DMS114 treated with DMSO at 0.1 percent for 48 hours (cell line): ENCODE data around the gene STK24.

Experiments
- DNase-seq: peaks from one replicate; lab custom pipeline; 2025; ENCODE audit not compliant: unreplicated experiment; lab: John Stamatoyannopoulos, UW

The STK24 gene

GRCh38 chr13:98535501-98536354 lies 41.2 kb downstream of the STK24 start:
- no peak for DNase-seq

DNA sequence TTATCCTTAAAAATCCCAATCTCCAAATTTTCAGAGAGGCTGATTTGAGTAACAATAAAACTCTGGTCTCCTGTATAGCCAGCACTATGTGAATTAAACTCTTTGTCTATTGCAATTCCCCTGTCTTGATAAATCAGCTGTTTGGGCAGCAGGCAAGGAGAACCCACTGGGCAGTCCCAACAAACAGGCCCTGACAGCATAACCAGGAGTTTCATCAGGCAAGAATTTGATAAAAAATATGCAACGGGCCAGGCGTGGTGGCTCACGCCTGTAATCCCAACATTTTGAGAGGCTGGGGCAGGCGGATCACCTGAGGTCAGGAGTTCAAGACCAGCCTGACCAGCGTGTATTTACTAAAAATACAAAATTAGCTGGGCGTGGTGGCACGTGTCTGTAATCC lies 42.1 kb downstream of the STK24 start:
- no peak for DNase-seq

GRCh38 chr13:98533912-98534311 lies 43.0 kb downstream of the STK24 start:
- DNase-seq, result no peak

DNA sequence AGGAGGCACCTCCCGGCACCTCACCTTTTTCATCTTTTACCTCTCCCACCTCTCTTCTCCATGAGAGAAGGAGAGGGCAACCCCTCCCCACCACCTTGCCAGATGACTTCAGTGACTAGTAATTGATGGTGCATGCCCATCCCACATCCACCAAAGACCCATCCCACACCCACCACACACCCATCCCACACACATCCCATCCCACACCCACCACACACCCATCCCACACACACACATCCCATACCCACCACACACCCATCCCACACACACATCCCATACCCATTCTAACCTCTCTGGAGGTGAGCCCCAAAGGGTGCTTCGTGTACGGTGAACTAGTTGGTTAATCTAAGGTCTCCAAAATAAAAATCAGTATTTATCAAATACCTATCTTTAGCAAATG lies 44.7 kb downstream of the STK24 start:
- DNase-seq, result no peak

- no peak for DNase-seq
Observed at GRCh38 chr13:98530217-98530616, 46.7 kb downstream of the STK24 start.

GRCh38 chr13:98529171-98529570 lies 47.7 kb downstream of the STK24 start:
- DNase-seq, result no peak

DNA sequence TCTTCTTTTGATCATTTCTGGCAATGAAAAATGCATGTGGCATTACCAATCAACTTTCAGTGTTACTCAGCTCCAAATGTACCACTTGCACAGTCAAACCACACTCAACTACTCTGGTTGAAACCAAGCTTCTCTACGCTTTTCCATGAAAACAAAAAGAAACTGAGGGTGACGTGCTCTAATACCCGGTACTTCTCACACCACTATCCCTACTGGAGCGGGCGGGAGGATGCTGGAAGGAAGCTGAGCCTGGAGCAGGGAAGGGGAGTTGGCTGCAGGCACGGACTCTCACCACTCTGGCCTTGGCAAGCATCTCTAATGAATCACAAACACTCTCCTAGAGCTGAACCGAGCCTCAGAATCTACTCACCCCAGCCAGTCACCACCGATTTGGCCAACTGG lies 48.2 kb downstream of the STK24 start:
- DNase-seq, result no peak

GRCh38 chr13:98527526-98527925 lies 49.4 kb downstream of the STK24 start:
- DNase-seq, result no peak

GRCh38 chr13:98526182-98526512 lies 50.8 kb downstream of the STK24 start:
- DNase-seq, result no peak

GRCh38 chr13:98525456-98526181 lies 51.3 kb downstream of the STK24 start:
- DNase-seq, result no peak

- no peak for DNase-seq
Observed at GRCh38 chr13:98524793-98525192, 52.1 kb downstream of the STK24 start.

DNA sequence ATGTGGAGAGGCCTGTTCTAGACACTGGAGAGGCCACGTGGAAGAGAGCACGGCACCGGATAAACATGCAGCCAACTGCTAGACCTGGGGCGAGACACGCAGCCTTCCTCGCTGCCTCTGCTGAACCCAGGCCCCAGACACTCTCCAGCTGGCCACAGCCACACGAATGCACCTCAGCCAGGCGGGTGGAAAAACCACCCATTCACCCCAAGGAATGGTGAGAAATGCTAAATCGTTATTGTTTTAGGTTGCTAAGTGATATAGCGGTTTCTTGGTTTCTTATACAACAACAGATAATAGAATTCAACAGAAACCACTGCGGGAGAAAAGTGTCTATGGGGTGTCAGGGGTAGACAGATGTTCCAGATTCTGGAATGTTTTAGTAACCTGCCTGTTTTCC lies 52.5 kb downstream of the STK24 start:
- DNase-seq, result no peak

GRCh38 chr13:98523455-98524102 lies 53.3 kb downstream of the STK24 start:
- DNase-seq, result no peak

- DNase-seq, result no peak
Observed at GRCh38 chr13:98522371-98522770, 54.5 kb downstream of the STK24 start.

DNA sequence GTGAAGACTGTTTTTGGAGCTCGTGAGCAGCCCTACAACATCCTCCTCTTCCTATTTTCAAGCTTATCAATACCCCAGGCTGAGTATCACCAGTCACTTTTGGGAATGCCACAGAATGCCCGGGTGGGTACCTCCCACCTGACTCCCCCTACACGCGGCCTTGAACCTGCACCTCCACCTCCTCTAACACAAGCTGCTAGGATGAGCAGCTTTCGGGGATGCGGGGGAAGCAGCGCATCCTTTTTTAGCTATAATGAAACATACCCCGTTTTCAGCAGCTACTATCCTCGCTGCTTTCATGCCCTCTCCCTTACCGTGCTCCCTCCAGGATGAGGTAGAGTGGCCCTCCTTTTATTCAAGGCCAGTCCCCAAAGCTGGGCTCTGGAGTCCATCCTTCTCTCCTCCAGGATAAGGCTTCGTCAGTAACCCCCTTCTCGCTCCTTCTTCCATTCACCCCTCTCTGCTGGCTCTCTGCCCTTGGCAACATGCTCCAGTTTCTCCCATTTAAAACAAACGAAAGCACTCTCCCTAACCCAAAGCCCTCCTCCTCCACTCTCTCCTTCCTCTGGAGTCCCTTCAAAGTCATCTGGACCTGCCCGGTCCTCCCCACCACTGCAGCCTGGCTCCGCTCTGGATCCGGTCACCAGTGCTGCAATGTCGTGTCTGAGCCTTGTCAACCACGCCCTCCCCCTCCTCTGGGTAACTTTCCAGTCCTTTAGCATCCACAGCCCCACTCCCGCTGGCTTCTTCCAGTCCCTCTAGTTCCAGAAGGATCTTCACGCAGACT lies 55.3 kb downstream of the STK24 start:
- no peak for DNase-seq

DNA sequence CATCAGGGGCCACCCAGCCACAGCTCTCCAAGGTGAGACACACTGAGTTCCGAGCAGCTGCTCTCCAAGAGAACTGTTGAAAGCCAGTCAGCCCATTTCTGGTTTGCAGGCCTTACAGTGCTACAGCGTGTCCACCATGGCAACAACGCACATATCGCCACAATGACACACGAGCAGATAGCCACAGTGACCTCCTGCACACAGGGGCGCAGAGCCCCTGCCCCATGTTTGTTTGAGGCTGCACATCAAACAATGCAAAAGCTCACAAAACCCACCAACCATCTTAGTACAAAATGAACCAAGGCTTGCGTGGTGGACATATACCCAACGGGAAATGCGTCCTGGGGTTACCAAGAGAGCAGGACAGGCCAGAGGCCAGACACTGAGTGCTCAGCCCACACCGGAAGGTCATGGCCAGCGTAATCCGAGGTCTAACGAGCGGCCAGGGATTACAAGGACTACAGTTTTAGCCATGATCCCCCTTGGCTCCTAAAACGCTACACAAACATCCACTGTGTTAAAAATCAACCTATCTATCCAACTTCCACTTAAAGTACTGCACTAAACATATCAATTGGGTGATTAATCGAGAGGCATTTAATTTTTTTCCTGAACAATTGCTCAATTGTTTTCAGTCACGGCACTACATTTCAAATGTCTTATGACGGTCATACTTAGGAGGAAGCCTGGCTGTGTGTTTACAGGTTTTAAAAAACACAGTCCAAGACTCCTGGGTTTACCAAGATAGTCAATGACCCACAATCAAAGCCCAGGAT lies 56.0 kb downstream of the STK24 start:
- DNase-seq, result no peak

DNA sequence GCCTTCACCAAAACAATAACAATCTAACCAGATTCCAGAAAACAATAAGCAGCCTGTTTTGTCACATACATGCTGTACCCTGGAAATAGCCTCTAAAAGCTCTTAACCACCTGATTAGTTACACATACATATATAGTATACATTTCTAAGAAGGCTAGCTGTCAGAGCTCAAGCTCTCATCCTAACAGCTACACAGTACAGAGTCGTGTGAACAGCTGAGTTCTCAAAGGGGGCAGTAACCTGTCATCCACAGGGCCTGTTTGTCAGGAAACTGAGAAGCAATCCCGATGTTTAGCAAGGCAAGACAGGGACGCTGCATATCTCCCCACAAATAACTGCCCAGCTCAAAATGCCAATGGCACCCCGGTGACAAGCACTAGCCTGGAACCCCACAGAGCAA lies 56.9 kb downstream of the STK24 start:
- DNase-seq, result no peak

- no peak for DNase-seq
Observed at GRCh38 chr13:98517576-98518310, 59.2 kb downstream of the STK24 start.

DNA sequence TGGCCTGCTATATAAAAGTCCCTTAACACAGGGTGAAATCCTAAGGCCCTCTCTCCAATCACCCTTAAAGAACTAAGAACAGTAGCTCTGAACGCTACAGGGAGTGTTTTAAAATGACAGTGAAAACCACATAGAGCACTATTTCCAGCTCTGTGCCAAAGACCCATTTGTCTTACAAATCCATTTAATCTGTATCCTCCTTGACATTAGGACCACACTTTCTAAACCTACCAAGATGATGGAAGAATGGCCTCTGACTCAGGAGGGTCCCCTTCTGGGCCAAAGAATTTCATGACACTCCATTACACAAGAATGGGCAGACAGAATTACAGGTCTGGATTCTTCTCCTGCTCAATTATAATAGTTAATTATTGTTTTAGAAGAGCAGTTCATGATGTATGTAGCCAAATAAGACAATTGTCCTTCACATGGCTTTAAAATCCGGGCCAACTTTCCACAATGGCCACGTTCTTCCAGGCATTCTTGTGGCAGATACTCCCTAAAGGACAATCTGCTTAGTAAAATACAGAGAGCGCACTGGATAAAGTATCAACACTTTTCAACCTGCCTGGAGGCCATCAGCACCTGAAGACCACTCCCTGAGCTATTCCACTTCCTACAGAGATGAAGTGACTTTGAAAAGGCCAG lies 61.0 kb downstream of the STK24 start:
- DNase-seq, result no peak
